Endothelial cell (in vitro differentiated cells): ENCODE results near the gene CDK5RAP1. TPM values are rescaled to one million over a fixed set of nuclear protein-coding genes. Genes with fewer than 3 reads are reported as not detected.

ENCODE experiments used
- DNase-seq: peaks from one replicate; pipeline ENCODE4 v3.0.0; 2021; ENCODE audit warnings: low spot score
- H3K27ac Mint-ChIP-seq: one replicate; pipeline ENCODE4 v1.8.0; 2021; ENCODE audit warnings: mixed read lengths, inconsistent platforms; ENCODE audit not compliant: unreplicated experiment
- H3K27me3 Mint-ChIP-seq: one replicate; pipeline ENCODE4 v1.8.0; 2021; ENCODE audit warnings: mild to moderate bottlenecking, moderate library complexity, mixed read lengths, inconsistent platforms; ENCODE audit not compliant: unreplicated experiment
- H3K36me3 Mint-ChIP-seq: one replicate; pipeline ENCODE4 v1.8.0; 2021; ENCODE audit warnings: mild to moderate bottlenecking, low read depth, mixed read lengths, inconsistent platforms; ENCODE audit not compliant: unreplicated experiment
- H3K4me1 Mint-ChIP-seq: one replicate; pipeline ENCODE4 v1.8.0; 2021; ENCODE audit warnings: mild to moderate bottlenecking, mixed read lengths, inconsistent platforms; ENCODE audit not compliant: unreplicated experiment
- H3K4me3 Mint-ChIP-seq: one replicate; pipeline ENCODE4 v1.8.0; 2021; ENCODE audit warnings: mild to moderate bottlenecking, mixed read lengths, inconsistent platforms; ENCODE audit not compliant: unreplicated experiment
- H3K9me3 Mint-ChIP-seq: one replicate; pipeline ENCODE4 v1.8.0; 2021; ENCODE audit warnings: mixed read lengths, inconsistent platforms; ENCODE audit not compliant: unreplicated experiment
- total RNA-seq: library from RNA; stranded (reverse); fragmentation: NEBNext Ultra II Directional; extraction: Animal tissue kit (Norgen Biotek cat#: 25700); gene quantifications from one replicate; pipeline ENCODE4 v1.2.1, GENCODE V29; 2021; ENCODE audit not compliant: unreplicated experiment
- TF ChIP-seq, protein P1 (sequence below): fragments of 200-600 bp; sonication (generic); IDR thresholded peaks from one replicate; pipeline ENCODE4 v1.5.0; 2021; ENCODE audit warnings: antibody characterized with exemption; ENCODE audit not compliant: unreplicated experiment

Gene CDK5RAP1
- total RNA-seq, 1 donor from 2014 or later, result 42.7 TPM

DNA sequence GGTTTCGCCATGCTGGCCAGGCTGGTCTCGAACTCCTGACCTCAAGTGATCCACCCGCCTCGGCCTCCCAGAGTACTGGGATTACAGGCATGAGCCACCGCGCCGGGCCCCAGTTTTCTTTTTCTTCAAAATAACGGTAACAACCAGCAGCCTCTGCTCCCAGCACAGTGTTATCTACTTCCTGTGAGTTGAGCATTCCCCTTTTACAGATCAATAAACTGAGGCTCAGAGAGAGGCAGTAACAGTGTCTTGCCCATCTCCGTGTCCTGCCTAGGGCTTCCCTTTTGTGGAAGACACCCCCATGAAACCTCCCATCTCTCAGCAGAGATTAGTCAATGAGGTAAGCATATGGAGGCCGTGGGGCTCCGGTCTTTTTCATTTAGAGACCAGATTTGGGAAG is 88.7 kb downstream of the CDK5RAP1 start:
- no peak for DNase-seq
- Mint-ChIP-seq H3K9me3 (no peaks in the 10 kb centered on the region), H3K36me3 (peaks cover 4% of the 10 kb centered on the region), H3K4me3 (no peak overlapping the region), H3K27ac (no peak overlapping the region), H3K4me1 (no peaks in the 10 kb centered on the region), H3K27me3 (peaks cover 6% of the 10 kb centered on the region)
- TF ChIP-seq, protein P1, sequence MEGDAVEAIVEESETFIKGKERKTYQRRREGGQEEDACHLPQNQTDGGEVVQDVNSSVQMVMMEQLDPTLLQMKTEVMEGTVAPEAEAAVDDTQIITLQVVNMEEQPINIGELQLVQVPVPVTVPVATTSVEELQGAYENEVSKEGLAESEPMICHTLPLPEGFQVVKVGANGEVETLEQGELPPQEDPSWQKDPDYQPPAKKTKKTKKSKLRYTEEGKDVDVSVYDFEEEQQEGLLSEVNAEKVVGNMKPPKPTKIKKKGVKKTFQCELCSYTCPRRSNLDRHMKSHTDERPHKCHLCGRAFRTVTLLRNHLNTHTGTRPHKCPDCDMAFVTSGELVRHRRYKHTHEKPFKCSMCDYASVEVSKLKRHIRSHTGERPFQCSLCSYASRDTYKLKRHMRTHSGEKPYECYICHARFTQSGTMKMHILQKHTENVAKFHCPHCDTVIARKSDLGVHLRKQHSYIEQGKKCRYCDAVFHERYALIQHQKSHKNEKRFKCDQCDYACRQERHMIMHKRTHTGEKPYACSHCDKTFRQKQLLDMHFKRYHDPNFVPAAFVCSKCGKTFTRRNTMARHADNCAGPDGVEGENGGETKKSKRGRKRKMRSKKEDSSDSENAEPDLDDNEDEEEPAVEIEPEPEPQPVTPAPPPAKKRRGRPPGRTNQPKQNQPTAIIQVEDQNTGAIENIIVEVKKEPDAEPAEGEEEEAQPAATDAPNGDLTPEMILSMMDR, result no peak

DNA sequence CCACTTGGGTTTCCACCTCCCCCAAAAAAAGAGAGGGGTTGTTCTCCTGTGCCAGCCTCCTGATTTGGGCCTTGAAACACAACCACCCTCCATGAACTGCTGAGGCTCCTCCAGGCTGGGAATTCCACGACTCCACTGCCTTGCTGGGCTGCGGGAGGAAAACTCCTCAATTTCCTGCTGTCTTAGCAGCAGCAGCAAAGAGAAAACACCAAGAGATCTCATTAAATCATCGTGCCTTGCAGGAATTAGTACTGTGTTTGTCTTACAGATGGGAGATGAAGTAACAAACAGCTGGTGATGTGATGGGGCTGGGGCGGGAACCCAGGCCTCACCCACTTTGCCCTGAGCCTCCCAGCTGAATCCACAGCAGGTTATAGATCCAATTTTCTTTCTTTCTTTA is 89.3 kb downstream of the CDK5RAP1 start:
- Mint-ChIP-seq H3K27ac (no peak overlapping the region), H3K9me3 (no peaks in the 10 kb centered on the region), H3K36me3 (peaks cover 4% of the 10 kb centered on the region), H3K4me3 (no peak overlapping the region), H3K27me3 (peaks cover 6% of the 10 kb centered on the region), H3K4me1 (no peaks in the 10 kb centered on the region)
- TF ChIP-seq, protein P1, result no peak
- no peak for DNase-seq

DNA sequence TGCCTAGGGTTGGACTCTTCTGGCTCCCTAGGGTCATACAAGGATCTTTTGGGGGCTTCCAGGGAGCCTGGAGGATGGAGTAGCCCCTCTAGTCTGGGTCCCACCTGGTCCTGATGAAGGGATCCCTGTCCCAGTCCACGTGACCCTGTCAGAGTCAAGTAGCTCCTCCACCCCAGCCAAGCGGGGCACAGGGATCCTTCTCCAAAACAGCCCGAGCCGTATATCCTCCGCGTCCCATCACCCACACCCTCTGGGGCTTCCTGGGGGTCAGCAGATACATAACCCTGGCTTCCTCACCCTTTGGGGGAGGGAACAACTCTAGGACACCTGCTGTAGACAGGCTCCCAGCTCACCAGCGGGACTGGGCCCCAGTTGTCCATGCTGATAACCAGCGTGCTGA is 90.3 kb downstream of the CDK5RAP1 start:
- DNase-seq, result no peak
- H3K4me1 Mint-ChIP-seq, result no peaks in the 10 kb centered on the region
- TF ChIP-seq, protein P1, result no peak
- no peak overlapping the region for H3K27ac Mint-ChIP-seq
- H3K27me3 Mint-ChIP-seq, result peaks cover 6% of the 10 kb centered on the region
- H3K4me3 Mint-ChIP-seq, result no peak overlapping the region
- H3K36me3 Mint-ChIP-seq, result peaks cover 4% of the 10 kb centered on the region
- no peaks in the 10 kb centered on the region for H3K9me3 Mint-ChIP-seq

DNA sequence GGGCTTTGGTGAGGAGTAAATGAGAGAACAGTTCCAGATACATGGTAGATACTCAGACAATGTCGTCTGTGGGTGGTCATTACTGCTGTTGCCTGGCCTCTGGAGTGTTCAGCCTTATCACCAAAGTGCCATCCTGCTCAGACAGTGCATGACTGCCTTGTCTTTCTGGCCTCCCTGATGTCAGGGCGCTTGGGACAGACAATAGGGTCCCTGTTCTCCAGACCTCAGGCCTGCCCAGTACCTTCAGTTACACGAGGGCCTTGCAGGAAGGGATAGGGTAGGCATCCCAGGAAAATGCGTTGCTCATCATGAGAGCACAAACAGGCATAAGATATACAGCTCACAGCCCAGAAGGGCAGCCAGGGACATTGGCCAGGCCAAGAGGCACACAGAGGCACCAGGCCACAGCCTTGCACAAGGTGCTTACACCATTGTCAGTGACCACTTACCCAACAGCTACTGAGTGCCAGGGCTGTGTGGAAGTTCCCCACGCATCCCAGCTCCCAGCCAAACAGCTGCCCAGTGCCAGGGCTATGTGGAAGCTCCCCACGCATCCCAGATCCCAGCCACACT is 90.9 kb downstream of the CDK5RAP1 start:
- Mint-ChIP-seq H3K4me1 (no peaks in the 10 kb centered on the region), H3K4me3 (no peak overlapping the region), H3K9me3 (no peaks in the 10 kb centered on the region), H3K27me3 (peaks cover 6% of the 10 kb centered on the region), H3K27ac (no peak overlapping the region), H3K36me3 (peaks cover 4% of the 10 kb centered on the region)
- no peak for DNase-seq
- TF ChIP-seq, protein P1, result no peak

DNA sequence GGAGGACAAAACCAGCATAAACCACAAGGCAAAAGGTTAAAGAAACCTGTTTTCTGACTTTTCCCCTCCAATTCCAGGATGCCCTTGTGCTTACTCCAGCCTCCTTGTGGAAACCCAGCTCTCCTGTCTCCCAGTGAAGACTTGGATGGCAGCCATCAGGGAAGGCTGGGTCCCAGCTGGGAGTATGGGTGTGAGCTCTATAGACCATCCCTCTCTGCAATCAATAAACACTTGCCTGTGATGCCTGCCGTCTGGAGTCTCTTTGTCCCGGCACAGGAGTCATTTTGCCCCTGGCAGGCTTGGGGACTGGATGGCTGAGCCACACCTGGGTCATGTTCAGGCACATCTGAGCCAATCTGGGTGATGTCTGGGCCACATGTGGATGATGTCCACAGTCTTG is 91.7 kb downstream of the CDK5RAP1 start:
- H3K4me3 Mint-ChIP-seq, result no peak overlapping the region
- TF ChIP-seq, protein P1, result no peak
- H3K36me3 Mint-ChIP-seq, result peaks cover 4% of the 10 kb centered on the region
- H3K9me3 Mint-ChIP-seq, result no peaks in the 10 kb centered on the region
- H3K4me1 Mint-ChIP-seq, result no peaks in the 10 kb centered on the region
- no peak overlapping the region for H3K27ac Mint-ChIP-seq
- DNase-seq, result no peak
- H3K27me3 Mint-ChIP-seq, result peaks cover 11% of the 10 kb centered on the region

Other genes starting within 250 kb of the CDK5RAP1 start
- not detected for gene BPIFA2, start 233.4 kb downstream of the CDK5RAP1 start, total RNA-seq
- gene BPIFA3, start 184.2 kb downstream of the CDK5RAP1 start, total RNA-seq, result not detected
- gene BPIFA1, start 165.5 kb downstream of the CDK5RAP1 start, total RNA-seq, result not detected
- not detected for gene BPIFB1, start 118.3 kb downstream of the CDK5RAP1 start, total RNA-seq
- gene SNTA1, start 42.2 kb upstream of the CDK5RAP1 start, total RNA-seq, result 1.6 TPM
- gene CBFA2T2, start 88.6 kb upstream of the CDK5RAP1 start, total RNA-seq, result 17.5 TPM